Parathyroid adenoma (tissue), 2 donors: Measurements from ENCODE around the gene DNAAF8.

Experiments used
- H2AFZ ChIP-seq: fragments of 300-600 bp; sonication (generic); one replicate; pipeline ENCODE4 v1.7.0; 2017; ENCODE audit warnings: antibody characterized with exemption, mild to moderate bottlenecking
- H3K27ac ChIP-seq: fragments of 300-600 bp; sonication (generic); one replicate; pipeline ENCODE4 v1.7.0; 2017
- H3K27me3 ChIP-seq: fragments of 300-600 bp; sonication (generic); one replicate; pipeline ENCODE4 v1.7.0; 2017; ENCODE audit warnings: low read length; ENCODE audit not compliant: control insufficient read depth, insufficient read depth
- H3K36me3 ChIP-seq: fragments of 300-600 bp; sonication (generic); one replicate; pipeline ENCODE4 v1.7.0; 2017; ENCODE audit warnings: low read length; ENCODE audit not compliant: control insufficient read depth, insufficient read depth
- H3K4me1 ChIP-seq: fragments of 300-600 bp; sonication (generic); one replicate; pipeline ENCODE4 v1.7.0; 2017; ENCODE audit warnings: control low read depth
- H3K4me2 ChIP-seq: fragments of 300-600 bp; sonication (generic); one replicate; pipeline ENCODE4 v1.7.0; 2017; ENCODE audit warnings: low read length
- H3K4me3 ChIP-seq: fragments of 300-600 bp; sonication (generic); one replicate; pipeline ENCODE4 v1.7.0; 2017; ENCODE audit warnings: low read depth, low read length
- H3K79me2 ChIP-seq: fragments of 300-600 bp; sonication (generic); one replicate; pipeline ENCODE4 v1.7.0; 2017; ENCODE audit warnings: control low read depth
- H3K9ac ChIP-seq: fragments of 300-600 bp; sonication (generic); one replicate; pipeline ENCODE4 v1.7.0; 2017; ENCODE audit warnings: mild to moderate bottlenecking
- H3K9me3 ChIP-seq: fragments of 300-600 bp; sonication (generic); one replicate; pipeline ENCODE4 v1.7.0; 2017; ENCODE audit warnings: low read length; ENCODE audit not compliant: control insufficient read depth
- TF ChIP-seq, protein P1 (sequence below): fragments of 300-600 bp; sonication (generic); IDR thresholded peaks from one replicate; pipeline ENCODE4 v1.7.0; 2017; ENCODE audit warnings: antibody characterized with exemption, mild to moderate bottlenecking
- donor health status: primary hyperparathyroidism.

Gene DNAAF8

DNA sequence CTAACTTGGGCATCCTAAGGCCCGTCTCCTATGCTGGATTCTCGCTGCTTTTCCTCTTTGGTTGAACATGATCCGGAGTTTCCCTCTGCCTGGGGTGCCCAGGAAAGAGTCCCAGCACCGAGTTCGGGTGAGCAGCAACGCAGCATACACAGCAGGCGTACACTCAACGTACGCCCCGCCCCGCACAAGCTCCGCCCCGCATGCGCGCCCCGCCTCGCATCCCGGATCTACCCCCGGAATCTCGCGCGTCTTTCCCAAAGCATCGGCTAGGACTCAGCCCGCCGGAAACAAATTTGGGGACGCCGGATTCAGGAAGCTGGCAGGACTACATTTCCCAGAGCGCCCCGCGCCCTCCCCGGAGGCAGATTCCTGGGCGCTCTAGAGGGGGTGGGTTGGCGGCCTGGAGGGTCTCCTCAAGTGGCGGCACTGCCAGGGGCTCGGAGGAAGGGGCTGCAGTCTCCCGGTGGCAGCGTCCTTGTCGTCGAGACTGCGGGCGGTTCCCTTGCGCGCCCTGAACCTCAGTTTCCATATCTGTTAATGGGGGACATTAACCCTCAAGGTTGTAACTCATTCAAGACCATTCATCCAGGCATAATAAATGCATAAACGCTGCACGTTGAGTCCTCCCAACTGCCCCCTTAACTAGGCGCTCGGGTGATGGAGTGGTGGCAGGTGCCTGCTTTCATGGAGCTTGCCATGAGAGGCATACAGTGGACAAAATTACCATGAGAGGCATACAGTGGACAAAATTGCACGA, 34.4 kb downstream of the DNAAF8 start:
- H3K79me2 ChIP-seq = peaks cover 4% of the 10 kb centered on the region
- H3K27me3 ChIP-seq = no peaks in the 10 kb centered on the region
- no peak overlapping the region for H3K9ac ChIP-seq
- peak overlapping the region; percentile 90 for H2AFZ ChIP-seq
- peaks cover 6% of the 10 kb centered on the region for H3K4me1 ChIP-seq
- H3K4me3 ChIP-seq = peak overlapping the region; percentile 57
- peak overlapping the region; percentile 90 for H3K4me2 ChIP-seq
- H3K9me3 ChIP-seq = no peaks in the 10 kb centered on the region
- no peaks in the 10 kb centered on the region for H3K36me3 ChIP-seq
- TF ChIP-seq, protein P1, sequence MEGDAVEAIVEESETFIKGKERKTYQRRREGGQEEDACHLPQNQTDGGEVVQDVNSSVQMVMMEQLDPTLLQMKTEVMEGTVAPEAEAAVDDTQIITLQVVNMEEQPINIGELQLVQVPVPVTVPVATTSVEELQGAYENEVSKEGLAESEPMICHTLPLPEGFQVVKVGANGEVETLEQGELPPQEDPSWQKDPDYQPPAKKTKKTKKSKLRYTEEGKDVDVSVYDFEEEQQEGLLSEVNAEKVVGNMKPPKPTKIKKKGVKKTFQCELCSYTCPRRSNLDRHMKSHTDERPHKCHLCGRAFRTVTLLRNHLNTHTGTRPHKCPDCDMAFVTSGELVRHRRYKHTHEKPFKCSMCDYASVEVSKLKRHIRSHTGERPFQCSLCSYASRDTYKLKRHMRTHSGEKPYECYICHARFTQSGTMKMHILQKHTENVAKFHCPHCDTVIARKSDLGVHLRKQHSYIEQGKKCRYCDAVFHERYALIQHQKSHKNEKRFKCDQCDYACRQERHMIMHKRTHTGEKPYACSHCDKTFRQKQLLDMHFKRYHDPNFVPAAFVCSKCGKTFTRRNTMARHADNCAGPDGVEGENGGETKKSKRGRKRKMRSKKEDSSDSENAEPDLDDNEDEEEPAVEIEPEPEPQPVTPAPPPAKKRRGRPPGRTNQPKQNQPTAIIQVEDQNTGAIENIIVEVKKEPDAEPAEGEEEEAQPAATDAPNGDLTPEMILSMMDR = no peak
- peak overlapping the region; percentile 58 for H3K27ac ChIP-seq

DNA sequence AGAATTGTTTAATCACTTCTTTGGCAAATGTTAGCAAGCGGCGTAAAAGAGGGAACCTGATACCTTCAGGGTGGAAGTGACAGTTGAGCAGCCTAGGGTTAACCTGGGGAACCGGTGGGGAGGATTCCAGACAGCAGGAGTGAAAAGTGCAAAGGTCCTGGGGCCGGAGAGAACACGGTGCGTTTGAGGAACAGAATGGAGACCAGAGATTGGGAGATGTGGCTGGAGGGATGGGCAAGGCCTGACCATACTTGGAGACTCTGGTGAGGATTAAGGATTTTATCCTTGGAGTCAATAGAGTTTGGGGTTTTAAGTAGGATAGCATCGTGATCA, 34.9 kb downstream of the DNAAF8 start:
- no peak overlapping the region for H3K4me2 ChIP-seq
- peaks cover 4% of the 10 kb centered on the region for H3K79me2 ChIP-seq
- H3K36me3 ChIP-seq = no peaks in the 10 kb centered on the region
- no peaks in the 10 kb centered on the region for H3K27me3 ChIP-seq
- TF ChIP-seq, protein P1 = no peak
- H3K4me1 ChIP-seq = peaks cover 6% of the 10 kb centered on the region
- peak overlapping the region; percentile 90 for H2AFZ ChIP-seq
- peak overlapping the region; percentile 58 for H3K27ac ChIP-seq
- H3K9me3 ChIP-seq = no peaks in the 10 kb centered on the region
- no peak overlapping the region for H3K9ac ChIP-seq
- peak overlapping the region; percentile 57 for H3K4me3 ChIP-seq

DNA sequence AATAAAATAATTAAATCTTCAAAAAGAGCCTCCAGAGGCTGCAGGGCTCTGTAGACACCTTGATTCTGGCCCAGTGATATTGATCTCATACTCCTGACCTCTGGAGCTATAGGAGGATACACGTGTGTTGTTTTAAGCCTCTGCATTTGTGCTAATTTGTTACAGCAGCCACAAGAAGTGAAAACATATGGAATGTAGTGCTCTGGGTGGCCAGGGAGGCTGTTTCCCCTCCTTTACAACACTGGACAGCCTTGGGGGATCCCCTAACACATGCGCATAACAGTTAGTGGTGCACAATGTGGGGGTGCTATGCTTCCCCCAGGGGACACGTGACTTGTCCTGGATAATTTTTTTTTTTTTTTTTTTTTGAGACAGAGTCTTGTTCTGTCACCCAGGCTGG, 37.3 kb downstream of the DNAAF8 start:
- no peaks in the 10 kb centered on the region for H3K9me3 ChIP-seq
- H3K36me3 ChIP-seq = no peaks in the 10 kb centered on the region
- no peak overlapping the region for H3K4me2 ChIP-seq
- no peak overlapping the region for H2AFZ ChIP-seq
- no peak overlapping the region for H3K27ac ChIP-seq
- TF ChIP-seq, protein P1 = no peak
- no peak overlapping the region for H3K4me3 ChIP-seq
- no peak overlapping the region for H3K9ac ChIP-seq
- peaks cover 6% of the 10 kb centered on the region for H3K4me1 ChIP-seq
- peaks cover 2% of the 10 kb centered on the region for H3K79me2 ChIP-seq
- no peaks in the 10 kb centered on the region for H3K27me3 ChIP-seq

DNA sequence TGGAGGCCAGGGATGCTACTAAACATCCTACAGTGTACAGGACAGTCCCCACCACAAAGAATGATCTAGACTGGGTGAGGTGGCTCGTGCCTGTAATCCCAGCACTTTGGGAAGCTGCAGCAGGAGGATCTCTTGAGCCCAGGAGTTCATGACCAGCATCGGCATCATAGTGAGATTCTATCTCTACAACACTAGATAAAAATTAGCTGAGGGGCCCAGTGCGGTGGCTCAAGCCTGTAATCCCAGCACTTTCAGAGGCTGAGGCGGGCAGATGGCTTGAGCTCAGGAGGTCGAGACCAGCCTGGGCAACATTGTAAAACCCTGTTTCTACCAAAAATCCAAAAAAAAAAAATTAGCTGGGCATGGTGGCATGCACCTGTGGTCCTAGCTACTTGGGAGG, 38.0 kb downstream of the DNAAF8 start:
- Histone ChIP-seq H2AFZ (no peak overlapping the region), H3K4me1 (peaks cover 6% of the 10 kb centered on the region), H3K79me2 (no peaks in the 10 kb centered on the region), H3K9me3 (no peaks in the 10 kb centered on the region), H3K27me3 (no peaks in the 10 kb centered on the region), H3K4me3 (no peak overlapping the region), H3K36me3 (no peaks in the 10 kb centered on the region), H3K27ac (no peak overlapping the region), H3K9ac (no peak overlapping the region), H3K4me2 (no peak overlapping the region)
- TF ChIP-seq, protein P1 = no peak

DNA sequence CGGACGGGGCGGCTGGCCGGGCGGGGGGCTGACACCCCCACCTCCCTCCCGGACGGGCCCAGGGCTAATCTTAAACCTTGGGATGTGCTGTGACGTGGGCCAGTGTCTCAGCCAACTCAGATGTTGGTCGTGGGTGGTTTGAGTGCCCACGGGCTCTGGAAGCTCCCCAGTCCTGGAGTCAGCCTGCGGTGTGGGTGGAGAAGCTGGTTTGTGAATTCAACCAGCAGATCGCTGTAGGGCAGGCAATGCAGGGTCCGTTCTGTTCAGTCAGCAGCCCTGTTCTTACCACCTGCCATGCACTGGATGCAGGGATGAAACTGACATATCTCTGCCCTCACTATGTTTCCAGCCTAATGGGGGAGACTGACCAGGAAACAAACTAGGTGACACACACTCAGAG, 40.7 kb downstream of the DNAAF8 start:
- no peaks in the 10 kb centered on the region for H3K36me3 ChIP-seq
- no peak overlapping the region for H2AFZ ChIP-seq
- H3K79me2 ChIP-seq = no peaks in the 10 kb centered on the region
- no peak overlapping the region for H3K4me3 ChIP-seq
- H3K27ac ChIP-seq = no peak overlapping the region
- H3K27me3 ChIP-seq = no peaks in the 10 kb centered on the region
- no peak overlapping the region for H3K9ac ChIP-seq
- TF ChIP-seq, protein P1 = no peak
- no peaks in the 10 kb centered on the region for H3K9me3 ChIP-seq
- H3K4me1 ChIP-seq = no peaks in the 10 kb centered on the region
- no peak overlapping the region for H3K4me2 ChIP-seq
